Adrenal gland (tissue), 5 donors: ENCODE data around the gene SOCS7.

Experiments
- CTCF ChIP-seq, 6 experiments: fragments of 450-650 bp in 4 of 6; fragments of 200-600 bp in 2 of 6; sonication (generic) in 1 of 6; IDR thresholded peaks; 1 replicate in 5 of 6; 2 replicates in 1 of 6; pipeline versions ENCODE4 v1.5.1 to v1.8.0; 2016 to 2021; ENCODE audit warnings: antibody characterized with exemption in 6 of 6, mild to moderate bottlenecking in 2 of 6, moderate library complexity in 1 of 6
- POLR2A ChIP-seq, 2 donors: fragments of 450-650 bp; IDR thresholded peaks; one replicate each; pipeline ENCODE4 v1.6.1; 2017; ENCODE audit warnings: antibody characterized with exemption in 2 of 2, mild to moderate bottlenecking in 2 of 2, moderate library complexity in 1 of 2
- donor health status: DM: no; HTN: no; CAD: no.

- no peak for TF ChIP-seq CTCF (IDR thresholded peaks at IDR 0.05)
- no peak for TF ChIP-seq POLR2A (IDR thresholded peaks at IDR 0.05)
These were observed 99.6 kb downstream of the SOCS7 start for GRCh38 chr17:38451030-38451839.
